GM21367 (cell line): ENCODE measurements around the gene SECTM1.

Experiments used
- ATAC-seq: cut with Tn5 transposase; IDR thresholded peaks from one replicate; pipeline ENCODE4 v1.9.1; 2021; ENCODE audit not compliant: unreplicated experiment

SECTM1 gene

DNA sequence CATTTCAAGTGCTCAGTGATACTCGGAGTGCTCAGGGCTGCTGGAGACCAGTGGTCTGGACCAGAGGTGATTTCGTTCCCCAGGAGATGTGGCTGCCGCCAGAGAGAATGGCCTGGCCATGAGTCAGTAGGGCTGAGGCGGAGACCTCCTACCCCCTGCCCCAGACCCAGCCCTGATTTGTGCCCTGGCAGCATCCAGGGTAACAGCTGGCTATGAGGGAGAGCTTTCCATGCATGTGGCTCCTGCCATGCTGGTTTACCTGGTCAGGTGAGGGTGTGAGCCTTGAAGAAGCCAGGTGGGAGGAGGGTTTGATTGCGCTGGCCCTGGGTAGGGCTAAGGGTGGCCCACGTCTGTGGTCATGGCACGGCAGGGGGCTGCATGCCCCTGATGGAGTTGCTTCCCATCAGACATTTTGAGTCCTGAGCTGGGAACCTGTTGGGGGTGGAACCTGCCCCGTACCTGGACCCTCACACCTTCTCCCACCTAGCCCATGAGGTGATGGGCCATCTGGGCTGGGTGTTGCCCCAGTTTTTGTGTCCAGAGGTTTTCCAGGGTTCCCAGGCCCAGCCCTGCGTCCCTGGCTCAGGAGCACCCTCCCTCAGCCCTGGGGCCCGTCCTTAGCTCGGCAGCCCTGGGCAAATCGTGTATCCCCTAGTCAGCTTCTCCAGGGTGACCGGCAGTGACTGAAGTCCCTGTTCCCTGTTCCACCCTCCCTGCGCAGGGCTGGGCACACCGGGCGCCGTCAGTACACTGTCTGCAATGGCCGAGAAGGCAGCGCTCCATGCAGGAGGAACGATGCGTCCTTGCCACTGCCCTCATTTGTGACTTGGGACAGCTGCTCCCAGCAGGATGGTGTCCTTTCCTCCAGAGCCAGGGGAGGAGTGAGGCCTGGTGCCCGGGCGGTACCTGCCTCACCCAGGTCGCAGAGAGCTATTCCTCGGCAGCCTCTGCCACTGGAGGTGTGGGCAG, 51.0 kb downstream of the SECTM1 start:
- no peak for ATAC-seq

DNA sequence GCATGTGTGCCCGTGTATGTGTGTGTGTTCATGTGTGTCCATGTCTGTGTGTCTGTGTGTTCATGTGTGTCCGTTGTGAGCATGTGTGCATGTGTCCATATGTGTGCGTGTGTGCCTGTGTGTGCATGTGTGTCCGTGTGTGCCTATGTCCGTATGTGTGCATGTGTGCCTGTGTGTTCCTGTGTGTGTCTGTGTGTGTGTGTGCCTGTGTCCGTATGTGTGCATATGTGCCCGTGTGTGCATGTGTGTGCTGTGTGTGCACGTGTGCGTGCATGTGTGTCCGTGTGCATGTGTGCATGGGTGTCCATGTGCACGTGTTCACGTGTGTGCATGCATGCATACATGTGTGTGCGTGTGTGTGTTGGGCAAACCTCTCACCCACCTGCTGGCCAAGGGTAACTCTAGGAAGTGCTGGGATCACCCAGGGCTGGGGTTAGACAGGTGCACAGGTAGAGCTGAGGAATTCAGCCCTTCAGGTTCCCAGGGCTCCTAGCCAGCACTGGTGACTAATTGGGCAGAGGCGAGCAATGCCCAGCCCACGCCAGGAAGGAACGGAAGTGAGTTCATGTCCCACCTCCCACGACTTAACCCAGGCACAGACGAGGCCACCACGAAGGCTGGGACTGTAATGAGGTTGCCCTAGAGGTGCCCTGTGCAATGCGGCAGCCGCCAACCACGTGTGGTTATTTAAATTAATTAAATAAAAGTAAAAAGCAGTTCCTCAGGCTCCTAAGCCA, 51.9 kb downstream of the SECTM1 start:
- ATAC-seq = no peak

DNA sequence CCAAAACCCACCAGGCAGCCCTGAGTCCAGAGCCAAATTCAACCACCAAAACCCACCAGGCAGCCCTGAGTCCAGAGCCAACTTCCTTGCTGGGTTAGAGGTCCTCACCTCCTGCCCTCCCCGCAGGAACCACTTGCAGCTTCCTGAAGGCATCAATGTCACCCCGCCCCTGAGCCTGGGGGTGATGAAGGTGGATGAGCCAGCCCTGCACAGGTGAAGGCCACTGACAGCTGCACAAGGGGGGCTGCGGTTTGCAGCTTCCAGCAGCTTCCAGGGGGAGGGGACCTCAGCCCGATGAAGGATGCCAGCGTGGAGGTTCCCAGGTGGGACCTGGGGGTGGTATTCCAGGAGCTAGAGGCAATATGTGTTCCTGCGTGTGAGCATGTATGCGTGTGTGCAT, 52.5 kb downstream of the SECTM1 start:
- ATAC-seq = no peak

DNA sequence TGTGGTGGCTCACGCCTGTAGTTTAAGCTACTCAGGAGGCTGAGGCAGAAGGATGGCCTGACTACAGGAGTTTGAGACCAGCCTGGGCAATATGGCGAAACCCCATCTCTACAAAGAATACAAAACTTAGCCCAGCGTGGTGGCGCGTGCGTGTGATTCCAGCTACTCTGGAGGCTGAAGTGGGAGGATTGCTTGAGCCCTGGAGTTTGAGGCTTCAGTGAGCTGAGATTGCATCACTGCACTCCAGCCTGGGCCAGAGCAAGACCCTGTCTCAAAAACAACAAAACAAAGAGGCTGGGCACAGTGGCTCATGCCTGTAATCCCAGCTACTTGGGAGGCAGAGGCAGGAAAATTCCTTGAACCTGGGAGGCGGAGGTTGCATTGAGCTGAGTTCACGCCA, 53.0 kb downstream of the SECTM1 start:
- no peak for ATAC-seq

DNA sequence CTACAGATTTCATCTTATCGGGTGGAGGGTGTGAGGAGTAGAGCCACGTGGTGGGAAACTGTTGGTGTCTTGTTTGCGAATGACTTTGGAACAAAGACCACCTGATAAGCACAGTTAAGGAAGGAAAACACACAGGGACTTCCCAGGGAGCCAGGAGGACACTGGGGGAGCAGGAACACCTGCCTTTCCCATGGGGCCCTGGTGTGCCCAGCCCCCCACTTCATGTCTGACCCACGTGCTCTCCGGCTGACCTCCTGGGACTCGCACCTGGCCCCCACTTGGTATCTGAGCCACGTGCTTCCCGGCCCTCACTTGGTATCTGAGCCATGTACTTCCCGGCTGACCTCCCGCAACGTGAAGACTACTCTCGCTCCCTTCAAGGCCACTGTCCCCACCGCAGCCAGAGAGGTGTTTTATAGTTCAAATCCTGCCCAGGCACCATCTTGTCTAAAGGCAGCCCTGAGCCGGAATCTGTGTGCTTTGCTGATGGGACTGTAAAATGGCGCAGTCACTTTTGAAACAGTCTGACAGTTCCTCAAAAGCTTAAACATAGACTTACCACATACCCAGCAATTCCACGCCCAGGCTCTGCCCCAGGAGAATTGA, 54.7 kb downstream of the SECTM1 start:
- ATAC-seq = no peak

DNA sequence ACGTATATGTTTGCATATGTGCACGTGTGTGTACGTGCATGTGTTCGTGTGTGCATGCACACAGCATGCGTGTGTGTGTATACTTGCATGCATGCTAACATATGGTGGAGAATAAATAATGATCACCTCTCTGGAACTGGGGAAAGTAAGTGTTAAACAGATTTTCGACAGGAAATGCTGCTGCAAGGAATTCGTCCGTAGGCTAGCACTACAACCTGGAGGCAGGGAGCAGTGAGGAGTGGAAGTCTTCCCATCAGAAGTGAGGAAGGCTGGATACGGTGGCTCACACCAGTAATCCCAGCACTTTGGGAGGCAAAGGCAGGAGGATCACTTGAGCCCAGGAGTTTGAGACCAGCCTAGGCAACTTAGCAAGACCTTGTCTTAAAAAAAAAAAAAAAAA, 55.3 kb downstream of the SECTM1 start:
- ATAC-seq = no peak

DNA sequence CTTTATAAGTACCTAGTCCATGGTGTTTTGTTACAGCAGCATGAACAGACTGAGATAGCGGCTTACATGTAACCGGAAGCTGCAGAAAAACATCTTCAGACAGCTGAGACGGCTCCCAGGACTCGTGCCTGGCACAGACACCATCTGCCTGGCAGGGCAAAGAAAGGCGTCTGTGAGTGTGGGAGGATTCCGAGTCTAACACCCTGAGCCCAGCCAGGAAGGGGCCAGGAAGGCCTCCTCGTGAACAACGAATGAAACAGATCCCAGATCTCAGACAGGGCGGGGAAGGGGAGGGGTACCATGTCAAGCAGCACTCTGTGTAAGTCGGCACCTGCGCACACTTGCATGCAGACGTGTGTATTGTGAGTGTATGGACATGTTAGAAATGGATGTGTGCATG, 55.7 kb downstream of the SECTM1 start:
- no peak for ATAC-seq

DNA sequence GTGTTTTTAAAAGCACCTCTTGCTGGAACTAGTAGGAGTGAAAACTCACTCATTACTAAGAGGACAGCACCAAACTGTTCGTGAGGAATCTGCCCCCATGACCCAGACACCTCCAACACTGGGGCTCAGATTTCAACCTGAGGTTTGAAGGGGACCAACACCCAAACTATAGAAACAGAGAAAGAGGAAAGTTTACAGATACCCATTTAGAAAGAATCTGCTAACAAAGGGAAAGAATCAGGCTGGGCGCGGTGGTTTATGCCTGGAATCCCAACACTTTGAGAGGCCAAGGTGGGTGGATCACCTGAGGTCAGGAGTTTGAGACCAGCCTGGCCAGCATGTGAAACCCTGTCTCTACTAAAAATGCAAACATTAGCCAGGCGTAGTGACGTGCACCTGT, 56.6 kb downstream of the SECTM1 start:
- no peak for ATAC-seq

DNA sequence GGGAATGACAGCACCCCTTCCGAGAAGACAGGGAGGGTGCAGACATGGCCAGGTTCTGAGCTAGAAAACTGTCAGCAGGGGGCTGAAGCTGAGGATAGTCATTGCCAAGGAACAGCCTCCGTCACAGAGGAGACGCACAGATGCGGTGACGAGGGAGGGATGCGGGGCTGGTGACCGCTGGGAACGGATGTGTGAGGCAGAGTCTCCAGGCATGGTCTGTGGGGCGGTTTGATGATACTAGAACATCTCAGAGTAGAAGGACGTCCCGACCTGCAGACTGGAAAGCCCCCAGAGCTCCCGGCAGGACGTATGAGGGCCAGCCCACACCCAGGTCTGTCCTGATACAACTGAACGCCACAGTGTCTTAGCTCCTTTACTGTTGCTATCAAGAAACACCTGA, 58.2 kb downstream of the SECTM1 start:
- ATAC-seq = no peak

DNA sequence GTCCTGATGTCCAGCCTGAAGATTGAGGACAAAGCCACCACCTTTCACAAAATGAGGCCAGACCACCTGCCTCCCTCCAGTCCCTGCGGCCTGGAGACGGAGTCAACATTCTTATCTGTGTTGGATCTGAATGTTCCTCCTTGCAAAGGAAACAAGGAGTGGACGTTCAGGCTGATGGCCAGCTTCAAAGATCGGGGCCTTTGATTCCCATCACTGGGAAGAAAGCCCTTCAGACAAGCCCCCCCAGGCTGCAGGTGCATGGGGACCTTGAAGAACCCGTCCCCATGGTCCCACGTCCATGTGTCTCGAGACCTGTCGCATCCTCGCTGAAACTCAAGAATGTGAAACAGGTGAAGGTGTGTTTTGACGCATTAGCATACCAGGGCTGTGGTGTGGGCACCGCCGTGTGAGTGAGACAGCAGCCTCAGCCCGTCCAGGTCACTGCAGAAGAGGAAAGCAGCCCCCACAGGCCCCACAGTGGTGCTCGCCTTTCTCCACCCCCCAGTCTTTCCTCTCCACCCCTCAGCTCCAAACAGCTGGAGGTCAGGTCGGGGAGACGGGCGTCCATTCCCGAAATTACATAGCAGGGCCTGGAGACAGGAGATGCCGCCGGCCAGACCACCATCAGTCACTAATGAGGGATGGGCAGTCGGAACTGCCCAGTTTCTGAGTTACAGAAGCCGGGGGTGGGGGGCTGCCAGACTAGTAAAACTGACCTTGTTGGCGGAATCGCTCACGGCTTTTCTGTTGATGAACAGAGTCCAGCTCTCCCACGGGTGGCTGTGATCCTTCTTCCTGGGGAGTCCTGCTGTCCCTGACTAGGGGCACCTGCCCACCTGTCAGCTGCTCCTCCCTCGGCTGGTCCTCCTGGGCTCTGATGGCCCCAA, 59.2 kb downstream of the SECTM1 start:
- ATAC-seq = no peak

DNA sequence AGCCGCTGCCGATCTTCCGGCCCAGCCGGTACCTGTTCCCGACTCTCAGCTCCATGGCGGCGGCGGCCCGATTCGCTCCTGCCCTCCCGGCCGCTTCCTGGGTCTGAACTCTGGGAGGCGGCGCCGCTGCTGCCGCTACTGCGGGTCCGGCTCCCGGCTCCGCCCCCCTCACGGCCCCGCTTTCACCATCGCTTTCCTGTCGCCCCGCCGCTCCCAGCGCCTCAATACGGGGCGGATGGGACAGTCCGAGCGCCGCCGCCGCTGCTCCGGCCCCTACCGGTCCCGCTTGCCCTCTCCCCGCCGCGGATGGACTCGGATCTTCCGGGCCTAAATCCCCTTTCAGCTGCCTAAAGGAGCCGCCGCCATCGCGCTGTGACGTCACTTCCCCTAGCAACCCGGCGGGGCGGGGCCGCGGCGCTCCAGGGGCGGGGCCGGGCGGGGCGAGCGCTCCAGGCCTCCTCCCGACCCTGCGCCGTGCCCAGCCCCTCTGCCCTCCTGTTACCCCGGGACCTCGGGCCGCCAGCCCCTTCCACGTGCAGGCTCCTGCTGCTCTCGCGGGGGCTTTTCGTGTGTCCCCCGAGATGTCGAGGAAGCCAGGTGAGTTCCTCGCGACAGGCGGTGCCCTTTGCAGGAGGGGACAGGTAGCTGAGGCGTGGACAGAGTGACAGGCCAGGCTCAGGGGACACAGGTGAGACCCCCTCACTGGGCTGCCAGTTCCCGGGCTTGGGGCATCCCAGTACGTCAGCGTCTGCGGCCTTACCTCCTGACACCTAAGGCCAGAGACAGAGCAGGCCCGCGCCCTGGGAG, 60.0 kb downstream of the SECTM1 start, which contains the start of gene CSNK1D:
Gene CSNK1D (minus strand): TSS at position 374 of the 807 bp plus-strand sequence. CDS start 319 bp downstream, at position 55.
- ATAC-seq = peak; percentile 57

DNA sequence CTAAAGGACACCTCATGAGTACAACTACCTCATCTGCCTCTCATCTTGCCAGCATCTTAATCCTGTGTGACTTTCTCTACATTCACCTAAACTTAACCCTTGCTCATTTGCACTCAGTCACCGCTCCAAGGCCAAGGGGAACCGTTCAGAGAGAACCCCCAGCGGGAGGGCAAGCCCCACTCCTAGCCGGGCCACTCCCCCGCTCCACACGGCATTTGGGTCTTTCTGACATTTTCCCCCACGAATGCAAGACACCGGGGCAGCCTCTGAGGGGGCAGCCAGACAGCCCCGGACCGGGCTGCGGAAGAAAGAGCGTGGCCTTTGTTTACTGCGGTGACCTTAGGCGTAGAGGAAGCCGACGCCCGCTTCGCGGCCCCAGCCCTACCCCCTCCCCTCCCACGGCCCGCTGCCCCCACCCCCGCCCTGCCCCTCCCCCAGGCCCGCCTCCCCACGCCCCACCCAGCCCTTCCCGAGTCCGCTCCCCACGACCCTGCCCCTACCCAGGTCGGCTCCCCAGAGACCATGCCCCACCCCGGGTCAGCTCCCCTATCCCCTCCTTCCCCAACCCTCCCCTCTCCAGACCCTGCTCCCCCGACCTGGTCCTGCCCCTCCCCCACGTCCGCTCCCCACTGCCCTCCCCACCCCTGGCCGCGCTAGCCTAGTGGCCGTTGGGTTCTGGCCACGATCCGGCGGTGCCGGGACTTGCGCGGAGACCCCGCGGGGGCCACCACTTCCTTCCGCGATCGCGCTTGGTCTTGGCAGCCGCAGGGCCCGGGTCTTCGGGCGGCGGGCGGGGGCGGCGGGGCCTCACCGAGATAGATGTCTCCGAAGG, 60.9 kb downstream of the SECTM1 start:
- no peak for ATAC-seq

DNA sequence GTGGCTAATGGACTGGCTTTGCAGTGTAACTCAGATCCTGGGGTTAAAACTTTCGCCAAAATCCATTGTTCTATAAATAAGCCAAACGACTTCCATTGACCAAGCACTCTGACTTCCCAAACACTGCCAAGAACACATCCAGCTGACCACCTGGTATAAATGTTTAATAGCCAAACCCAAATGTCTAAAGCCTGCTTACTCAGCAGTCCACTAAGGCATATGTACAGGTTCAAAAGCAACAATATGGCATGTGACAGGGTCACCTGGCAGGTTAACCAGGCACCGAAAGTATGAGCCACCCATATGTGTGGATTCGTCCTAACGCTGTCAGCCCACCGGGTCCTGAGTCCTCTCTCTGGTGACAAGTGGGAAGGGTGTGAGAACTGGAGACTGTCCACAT, 62.2 kb downstream of the SECTM1 start:
- no peak for ATAC-seq
